ENCODE measurements around the gene CCDC86.

The CCDC86 gene, protein sequence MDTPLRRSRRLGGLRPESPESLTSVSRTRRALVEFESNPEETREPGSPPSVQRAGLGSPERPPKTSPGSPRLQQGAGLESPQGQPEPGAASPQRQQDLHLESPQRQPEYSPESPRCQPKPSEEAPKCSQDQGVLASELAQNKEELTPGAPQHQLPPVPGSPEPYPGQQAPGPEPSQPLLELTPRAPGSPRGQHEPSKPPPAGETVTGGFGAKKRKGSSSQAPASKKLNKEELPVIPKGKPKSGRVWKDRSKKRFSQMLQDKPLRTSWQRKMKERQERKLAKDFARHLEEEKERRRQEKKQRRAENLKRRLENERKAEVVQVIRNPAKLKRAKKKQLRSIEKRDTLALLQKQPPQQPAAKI
- long read RNA-seq, transcript CCDC86-201 (4 exons, 1,893 nt): major isoform, 252 of 260 reads
- long read RNA-seq, partial matches to known transcripts: 0 of 260 reads
- long read RNA-seq, other reads (novel, unspliced or antisense): 5 of 260 reads

GRCh38 chr11:60841797-60842667, at the start of gene CCDC86:
CCDC86 (plus strand) TSS chr11:60842113; CDS start chr11:60842125, 12 bp downstream.
- Histone ChIP-seq H3K27me3 (ENCODE audit: insufficient read depth, poor library complexity, severe bottlenecking) (no peaks in the 10 kb centered on the region), H3K4me3 (replicated peaks; ENCODE audit: insufficient read depth, low read length) (peak within 1 kb of the TSS; percentile 81), H3K27ac (replicated peaks) (peak within 1 kb of the TSS; percentile 85)
- peak; percentile 80; the same call in 1 of the 2 replicates for TF ChIP-seq POLR2AphosphoS5 (IDR thresholded peaks at IDR 0.05; ENCODE audit: low read depth)
- TF ChIP-seq, protein P1, sequence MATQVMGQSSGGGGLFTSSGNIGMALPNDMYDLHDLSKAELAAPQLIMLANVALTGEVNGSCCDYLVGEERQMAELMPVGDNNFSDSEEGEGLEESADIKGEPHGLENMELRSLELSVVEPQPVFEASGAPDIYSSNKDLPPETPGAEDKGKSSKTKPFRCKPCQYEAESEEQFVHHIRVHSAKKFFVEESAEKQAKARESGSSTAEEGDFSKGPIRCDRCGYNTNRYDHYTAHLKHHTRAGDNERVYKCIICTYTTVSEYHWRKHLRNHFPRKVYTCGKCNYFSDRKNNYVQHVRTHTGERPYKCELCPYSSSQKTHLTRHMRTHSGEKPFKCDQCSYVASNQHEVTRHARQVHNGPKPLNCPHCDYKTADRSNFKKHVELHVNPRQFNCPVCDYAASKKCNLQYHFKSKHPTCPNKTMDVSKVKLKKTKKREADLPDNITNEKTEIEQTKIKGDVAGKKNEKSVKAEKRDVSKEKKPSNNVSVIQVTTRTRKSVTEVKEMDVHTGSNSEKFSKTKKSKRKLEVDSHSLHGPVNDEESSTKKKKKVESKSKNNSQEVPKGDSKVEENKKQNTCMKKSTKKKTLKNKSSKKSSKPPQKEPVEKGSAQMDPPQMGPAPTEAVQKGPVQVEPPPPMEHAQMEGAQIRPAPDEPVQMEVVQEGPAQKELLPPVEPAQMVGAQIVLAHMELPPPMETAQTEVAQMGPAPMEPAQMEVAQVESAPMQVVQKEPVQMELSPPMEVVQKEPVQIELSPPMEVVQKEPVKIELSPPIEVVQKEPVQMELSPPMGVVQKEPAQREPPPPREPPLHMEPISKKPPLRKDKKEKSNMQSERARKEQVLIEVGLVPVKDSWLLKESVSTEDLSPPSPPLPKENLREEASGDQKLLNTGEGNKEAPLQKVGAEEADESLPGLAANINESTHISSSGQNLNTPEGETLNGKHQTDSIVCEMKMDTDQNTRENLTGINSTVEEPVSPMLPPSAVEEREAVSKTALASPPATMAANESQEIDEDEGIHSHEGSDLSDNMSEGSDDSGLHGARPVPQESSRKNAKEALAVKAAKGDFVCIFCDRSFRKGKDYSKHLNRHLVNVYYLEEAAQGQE (IDR thresholded peaks at IDR 0.05; ENCODE audit: insufficient replicate concordance, low read depth): no peak
- DNase-seq (ENCODE audit: low read depth in 1 of 2, low spot score in 1 of 2): peak; percentile 93 to 96

- TF ChIP-seq SPI1 (IDR thresholded peaks at IDR 0.05; ENCODE audit: borderline replicate concordance, low read depth): no peak
- TF ChIP-seq POLR2AphosphoS5 (IDR thresholded peaks at IDR 0.05; ENCODE audit: low read depth): no peak
- TF ChIP-seq, protein P1 (IDR thresholded peaks at IDR 0.05; ENCODE audit: insufficient replicate concordance, low read depth): no peak
- TF ChIP-seq CTCF (IDR thresholded peaks at IDR 0.05; ENCODE audit: insufficient read depth, low read length): no peak
- TF ChIP-seq GABPA (IDR thresholded peaks at IDR 0.05; ENCODE audit: low read depth): no peak
- Histone ChIP-seq H3K27me3 (ENCODE audit: insufficient read depth, poor library complexity, severe bottlenecking) (no peaks in the 10 kb centered on the region), H3K27ac (replicated peaks) (no peak overlapping the region), H3K4me3 (replicated peaks; ENCODE audit: insufficient read depth, low read length) (no peak overlapping the region)
- no peak for DNase-seq (ENCODE audit: low read depth in 1 of 2, low spot score in 1 of 2)
Measured at GRCh38 chr11:60792521-60792920, 49.4 kb upstream of the CCDC86 start.

- H3K27ac ChIP-seq (replicated peaks): no peak overlapping the region
- H3K4me3 ChIP-seq (replicated peaks; ENCODE audit: insufficient read depth, low read length): no peak overlapping the region
- no peaks in the 10 kb centered on the region for H3K27me3 ChIP-seq (ENCODE audit: insufficient read depth, poor library complexity, severe bottlenecking)
- no peak for DNase-seq (ENCODE audit: low read depth in 1 of 2, low spot score in 1 of 2)
- TF ChIP-seq CTCF (IDR thresholded peaks at IDR 0.05; ENCODE audit: insufficient read depth, low read length) (no peak), POLR2AphosphoS5 (IDR thresholded peaks at IDR 0.05; ENCODE audit: low read depth) (no peak), GABPA (IDR thresholded peaks at IDR 0.05; ENCODE audit: low read depth) (no peak), SPI1 (IDR thresholded peaks at IDR 0.05; ENCODE audit: borderline replicate concordance, low read depth) (no peak)
- TF ChIP-seq, protein P1 (IDR thresholded peaks at IDR 0.05; ENCODE audit: insufficient replicate concordance, low read depth): no peak
Measured at GRCh38 chr11:60795291-60795690, 46.6 kb upstream of the CCDC86 start.

All from HL-60 (cell line).